AG04450 (cell line): ENCODE data around the gene FMO5. TPM values are rescaled to one million over a fixed set of nuclear protein-coding genes. Genes with fewer than 3 reads are reported as not detected.

ENCODE experiments used
- CTCF ChIA-PET: fragments of 300-600, 350-600 bp; formaldehyde crosslinking; extraction: SDS; loops from one replicate; lab custom pipeline; 2022; ENCODE audit warnings: antibody characterized with exemption, inconsistent platforms; lab: Charles Lee
- POLR2A ChIA-PET: fragments of 350-600 bp; formaldehyde crosslinking; extraction: SDS; loops from one replicate; lab custom pipeline; 2021; ENCODE audit warnings: antibody characterized with exemption, inconsistent platforms; lab: Yijun Ruan, JAX
- DNase-seq: peaks from one replicate; pipeline ENCODE4 v3.0.0-alpha.2; 2011; ENCODE audit warnings: low read depth, low spot score
- H3K27ac ChIP-seq: one replicate; pipeline ENCODE4 v1.5.1; 2012; ENCODE audit warnings: low read depth, low read length, control low read depth
- H3K27me3 ChIP-seq: one replicate; pipeline ENCODE4 v1.6.0; 2012; ENCODE audit warnings: low read length; ENCODE audit not compliant: control insufficient read depth, insufficient read depth
- H3K4me3 ChIP-seq: 2 replicates; pipeline ENCODE4 v1.5.1; 2011; ENCODE audit warnings: mild to moderate bottlenecking, low read depth, low read length, control low read depth
- H3K9me3 ChIP-seq: 2 replicates; pipeline ENCODE4 v1.5.1; 2012; ENCODE audit warnings: low read length; ENCODE audit not compliant: control insufficient read depth, insufficient read depth
- polyA plus RNA-seq: library from polyadenylated mRNA; depleted of rRNA; stranded (reverse); fragments of >200 nt; gene quantifications from 2 replicates; pipeline ENCODE4 v1.2.3, GENCODE V29; 2011
- TF ChIP-seq, protein P1 (sequence below): IDR thresholded peaks from 2 replicates; pipeline ENCODE4 v1.5.1; 2011; ENCODE audit warnings: low read depth, low read length, control low read depth, inconsistent platforms

The FMO5 gene
- polyA plus RNA-seq, 1 experiment = 0.98 TPM

DNA sequence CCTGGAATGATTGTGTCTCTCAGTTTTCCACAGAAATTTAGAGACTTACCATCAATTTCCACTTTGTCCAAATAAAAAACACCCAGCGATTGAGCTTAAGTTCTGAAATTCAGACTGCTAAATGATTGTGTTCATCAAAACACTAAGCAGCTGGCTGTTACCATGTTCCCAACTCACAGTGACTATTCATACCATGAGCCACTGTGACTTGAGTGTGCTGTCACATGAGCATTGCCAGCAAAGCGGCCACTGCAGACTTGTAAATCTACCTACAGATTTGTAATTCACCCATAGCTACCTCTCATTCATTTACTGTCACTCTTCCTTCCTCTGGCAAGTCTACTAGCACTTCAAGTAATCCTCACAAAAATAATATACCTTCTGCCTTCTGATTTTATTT, 35.6 kb downstream of the FMO5 start:
- TF ChIP-seq, protein P1, sequence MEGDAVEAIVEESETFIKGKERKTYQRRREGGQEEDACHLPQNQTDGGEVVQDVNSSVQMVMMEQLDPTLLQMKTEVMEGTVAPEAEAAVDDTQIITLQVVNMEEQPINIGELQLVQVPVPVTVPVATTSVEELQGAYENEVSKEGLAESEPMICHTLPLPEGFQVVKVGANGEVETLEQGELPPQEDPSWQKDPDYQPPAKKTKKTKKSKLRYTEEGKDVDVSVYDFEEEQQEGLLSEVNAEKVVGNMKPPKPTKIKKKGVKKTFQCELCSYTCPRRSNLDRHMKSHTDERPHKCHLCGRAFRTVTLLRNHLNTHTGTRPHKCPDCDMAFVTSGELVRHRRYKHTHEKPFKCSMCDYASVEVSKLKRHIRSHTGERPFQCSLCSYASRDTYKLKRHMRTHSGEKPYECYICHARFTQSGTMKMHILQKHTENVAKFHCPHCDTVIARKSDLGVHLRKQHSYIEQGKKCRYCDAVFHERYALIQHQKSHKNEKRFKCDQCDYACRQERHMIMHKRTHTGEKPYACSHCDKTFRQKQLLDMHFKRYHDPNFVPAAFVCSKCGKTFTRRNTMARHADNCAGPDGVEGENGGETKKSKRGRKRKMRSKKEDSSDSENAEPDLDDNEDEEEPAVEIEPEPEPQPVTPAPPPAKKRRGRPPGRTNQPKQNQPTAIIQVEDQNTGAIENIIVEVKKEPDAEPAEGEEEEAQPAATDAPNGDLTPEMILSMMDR = no peak
- no peak for DNase-seq
- Histone ChIP-seq H3K27me3 (no peaks in the 10 kb centered on the region), H3K27ac (no peak overlapping the region), H3K4me3 (no peak overlapping the region), H3K9me3 (no peaks in the 10 kb centered on the region)
- POLR2A ChIA-PET = no interaction called here
- CTCF ChIA-PET = interaction anchor here (1.0 kb wide), 1 partner anchor 16 kb away, joined by 4 read pairs; no protein-coding TSS in a partner anchor

DNA sequence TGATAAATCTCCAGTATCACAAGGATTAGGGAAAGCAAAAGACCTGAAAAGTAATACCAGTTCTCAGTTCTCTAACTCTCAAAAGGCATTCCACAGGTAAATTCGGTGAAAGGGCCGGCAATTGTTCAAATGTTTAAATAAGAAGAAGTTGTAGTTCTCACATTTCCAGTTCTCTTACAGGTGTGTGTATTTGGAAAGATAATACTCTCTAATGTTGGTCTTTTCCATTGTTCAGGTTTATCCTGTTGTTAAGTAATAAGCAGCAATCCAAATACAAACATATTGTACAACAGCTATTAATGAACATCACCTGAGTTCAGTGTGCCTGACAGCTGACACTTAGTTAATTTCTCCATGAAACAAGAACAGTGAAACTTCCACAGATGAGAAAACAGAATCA, 39.7 kb downstream of the FMO5 start:
- H3K9me3 ChIP-seq = no peaks in the 10 kb centered on the region
- H3K4me3 ChIP-seq = no peak overlapping the region
- TF ChIP-seq, protein P1 = no peak
- H3K27me3 ChIP-seq = no peaks in the 10 kb centered on the region
- ChIA-PET CTCF (interaction anchor here (1.4 kb wide), 1 partner anchor 12 kb away, joined by 3 read pairs; no protein-coding TSS in a partner anchor), POLR2A (no interaction called here)
- H3K27ac ChIP-seq = no peak overlapping the region
- no peak for DNase-seq

DNA sequence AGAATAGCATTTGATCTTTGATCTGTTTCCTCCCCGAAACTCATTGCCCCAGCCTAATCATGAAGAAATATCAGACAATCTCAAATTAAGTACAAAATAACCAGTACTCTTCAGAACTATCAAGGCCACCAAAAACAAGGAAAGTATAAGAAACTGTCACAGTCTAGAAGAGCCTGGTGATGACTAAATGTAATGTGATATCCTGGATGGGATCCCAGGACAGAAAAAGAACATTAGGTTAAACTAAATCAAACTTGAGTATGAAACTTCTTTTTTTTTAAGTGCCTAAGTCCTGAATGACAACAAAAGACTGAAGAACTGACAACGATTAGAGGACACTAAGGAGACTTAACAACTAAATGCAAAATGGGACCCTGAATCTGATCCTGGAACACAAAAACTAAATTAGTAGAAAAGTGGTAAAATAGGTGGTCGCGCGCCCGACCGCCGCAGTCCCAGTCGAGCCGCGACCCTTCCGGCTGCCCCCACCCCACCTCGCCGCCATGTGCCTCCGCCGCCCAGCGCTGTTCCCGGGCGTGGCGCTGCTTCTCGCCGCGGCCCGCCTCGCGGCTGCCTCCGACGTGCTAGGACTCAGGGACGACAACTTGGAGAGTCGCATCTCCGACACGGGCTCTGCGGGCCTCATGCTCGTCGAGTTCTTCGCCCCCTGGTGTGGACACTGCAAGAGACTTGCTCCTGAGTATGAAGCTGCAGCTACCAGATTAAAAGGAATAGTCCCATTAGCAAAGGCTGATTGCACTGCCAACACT, 47.3 kb downstream of the FMO5 start:
- peak overlapping the region; percentile 40 for H3K4me3 ChIP-seq
- no peak overlapping the region for H3K27ac ChIP-seq
- ChIA-PET POLR2A (no interaction called here), CTCF (interaction anchor here (1.4 kb wide), 1 partner anchor 64 kb away, joined by 9 read pairs; the partner anchor contains the start of gene CHD1L)
- no peaks in the 10 kb centered on the region; the same call in 1 of the 2 replicates for H3K9me3 ChIP-seq
- no peaks in the 10 kb centered on the region for H3K27me3 ChIP-seq
- DNase-seq = no peak
- TF ChIP-seq, protein P1 = no peak

DNA sequence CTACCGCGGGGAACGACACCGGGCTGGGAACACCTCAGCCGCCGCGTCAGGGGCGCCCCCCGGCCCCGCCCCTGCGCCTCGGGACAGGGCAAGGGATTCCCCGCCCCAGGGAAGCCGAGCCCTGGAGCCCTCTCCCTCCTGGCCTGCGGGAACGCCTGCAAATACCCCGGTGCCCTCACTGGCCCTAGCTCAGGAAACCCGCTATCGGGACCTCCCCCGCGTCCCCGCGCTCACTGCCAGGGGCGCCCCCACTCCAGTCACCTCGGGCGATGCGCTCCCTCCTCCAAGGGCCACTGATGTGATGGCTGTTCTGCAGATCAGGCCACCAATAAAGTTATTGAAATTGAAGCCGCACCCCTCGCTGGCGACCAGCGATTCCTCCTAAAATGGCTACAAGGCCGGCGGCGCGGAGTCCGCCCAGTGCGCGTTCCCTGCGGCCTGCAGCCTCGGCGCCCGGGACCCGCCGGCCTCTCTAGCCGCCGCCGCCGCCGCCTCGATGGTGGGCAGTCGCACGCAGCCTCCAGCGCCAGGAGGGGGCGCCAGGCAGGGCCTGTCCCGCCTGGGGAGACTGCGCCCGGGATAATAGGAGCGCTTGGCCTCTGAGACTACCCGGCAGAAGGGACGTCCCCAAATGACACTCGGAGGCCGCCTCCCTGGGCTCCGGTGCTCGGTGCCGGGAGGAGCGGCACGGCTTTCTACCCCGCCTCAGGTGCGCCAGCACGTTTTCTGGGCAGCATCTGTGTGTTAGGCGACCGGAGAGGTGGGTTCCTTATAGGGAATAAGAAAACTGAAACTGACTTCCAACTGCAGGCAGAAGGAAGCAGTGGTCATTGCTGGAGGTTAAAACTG, 52.7 kb downstream of the FMO5 start, which contains the start of gene PRKAB2:
Gene PRKAB2 (minus strand): TSS at position 303 of the 849 bp plus-strand sequence. CDS start 326 bp downstream, outside the sequence.
- Histone ChIP-seq H3K27me3 (no peaks in the 10 kb centered on the region), H3K4me3 (peak within 1 kb of the TSS; percentile 93), H3K27ac (peak within 1 kb of the TSS; percentile 94), H3K9me3 (no peaks in the 10 kb centered on the region; the same call in 1 of the 2 replicates)
- TF ChIP-seq, protein P1 = peak; percentile 74
- POLR2A ChIA-PET = interaction anchor here (0.7 to 1.4 kb wide), 3 partner anchors 53 to 71 kb away, joined by 3 read pairs; partner anchors contain the start of genes CHD1L and FMO5
- CTCF ChIA-PET = interaction anchor here (0.6 to 3.3 kb wide), 13 partner anchors 9 to 259 kb away, joined by 3 to 33 read pairs (median 4); partner anchors contain the start of gene CHD1L
- DNase-seq = peak; percentile 91
